Vagina (tissue), 2 donors: ENCODE measurements around the gene PLEKHH1.

Source experiments
- POLR2A ChIP-seq, 2 donors: fragments of 450-650 bp; IDR thresholded peaks; one replicate each; pipeline ENCODE4 v1.6.1; 2017; ENCODE audit warnings: antibody characterized with exemption in 2 of 2, mild to moderate bottlenecking in 2 of 2, moderate library complexity in 2 of 2
- TF ChIP-seq, protein P1 (sequence below), 3 experiments: fragments of 450-650 bp in 2 of 3; fragments of 200-600 bp in 1 of 3; sonication (generic) in 1 of 3; IDR thresholded peaks; one replicate each; pipeline ENCODE4 v1.5.1; 2017 to 2019; ENCODE audit warnings: antibody characterized with exemption in 3 of 3, mild to moderate bottlenecking in 2 of 3, moderate library complexity in 2 of 3

DNA sequence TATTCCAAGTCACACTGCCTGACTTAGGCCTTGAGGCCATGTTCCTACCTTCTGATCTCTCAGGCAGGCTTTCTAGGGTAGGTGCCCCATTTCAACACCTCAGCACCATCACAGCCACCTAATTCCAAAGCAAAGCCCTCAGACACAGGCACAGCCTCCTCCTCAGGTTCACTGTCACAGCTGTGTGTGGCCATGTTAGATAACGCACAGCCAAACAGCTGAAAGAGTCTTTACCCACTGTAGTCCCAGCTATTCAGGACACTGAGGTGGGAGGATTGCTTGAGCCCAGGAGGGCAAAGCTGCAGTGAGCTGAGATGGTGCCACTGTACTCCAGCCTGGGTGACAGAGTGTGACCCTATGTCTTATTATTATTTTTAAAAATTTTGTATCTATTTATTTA lies 37.3 kb upstream of the PLEKHH1 start:
- TF ChIP-seq, protein P1, sequence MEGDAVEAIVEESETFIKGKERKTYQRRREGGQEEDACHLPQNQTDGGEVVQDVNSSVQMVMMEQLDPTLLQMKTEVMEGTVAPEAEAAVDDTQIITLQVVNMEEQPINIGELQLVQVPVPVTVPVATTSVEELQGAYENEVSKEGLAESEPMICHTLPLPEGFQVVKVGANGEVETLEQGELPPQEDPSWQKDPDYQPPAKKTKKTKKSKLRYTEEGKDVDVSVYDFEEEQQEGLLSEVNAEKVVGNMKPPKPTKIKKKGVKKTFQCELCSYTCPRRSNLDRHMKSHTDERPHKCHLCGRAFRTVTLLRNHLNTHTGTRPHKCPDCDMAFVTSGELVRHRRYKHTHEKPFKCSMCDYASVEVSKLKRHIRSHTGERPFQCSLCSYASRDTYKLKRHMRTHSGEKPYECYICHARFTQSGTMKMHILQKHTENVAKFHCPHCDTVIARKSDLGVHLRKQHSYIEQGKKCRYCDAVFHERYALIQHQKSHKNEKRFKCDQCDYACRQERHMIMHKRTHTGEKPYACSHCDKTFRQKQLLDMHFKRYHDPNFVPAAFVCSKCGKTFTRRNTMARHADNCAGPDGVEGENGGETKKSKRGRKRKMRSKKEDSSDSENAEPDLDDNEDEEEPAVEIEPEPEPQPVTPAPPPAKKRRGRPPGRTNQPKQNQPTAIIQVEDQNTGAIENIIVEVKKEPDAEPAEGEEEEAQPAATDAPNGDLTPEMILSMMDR (IDR thresholded peaks at IDR 0.05): no peak
- TF ChIP-seq POLR2A (IDR thresholded peaks at IDR 0.05): no peak
